Kidney epithelial cell (primary cell): ENCODE results near the gene IMPDH1. TPM values are rescaled to one million over a fixed set of nuclear protein-coding genes. Genes with fewer than 3 reads are reported as not detected.

Experiments
- DNase-seq: peaks from one replicate; pipeline ENCODE4 v3.0.0-alpha.2; 2010; ENCODE audit warnings: low read depth
- H3K27me3 ChIP-seq: 2 replicates; pipeline ENCODE4 v1.6.0; 2011; ENCODE audit warnings: low read length; ENCODE audit not compliant: control insufficient read depth, insufficient read depth
- H3K36me3 ChIP-seq: 2 replicates; pipeline ENCODE4 v1.5.1; 2011; ENCODE audit warnings: low read length; ENCODE audit not compliant: control insufficient read depth, insufficient read depth
- H3K4me3 ChIP-seq: 2 replicates; pipeline ENCODE4 v1.5.1; 2011; ENCODE audit warnings: low read depth, mild to moderate bottlenecking, control low read depth, low read length
- total RNA-seq: library from RNA; depleted of rRNA; stranded (reverse); fragments of >200 nt; gene quantifications from 2 replicates; pipeline ENCODE4 v1.2.3, GENCODE V29; 2015
- TF ChIP-seq, protein P1 (sequence below): IDR thresholded peaks from 2 replicates; pipeline ENCODE4 v1.5.1; 2011; ENCODE audit warnings: mild to moderate bottlenecking, moderate library complexity, low read length, control low read depth, inconsistent platforms; ENCODE audit not compliant: insufficient read depth, poor library complexity, severe bottlenecking

IMPDH1 gene
- total RNA-seq, 1 donor from 2014 or later, result 44.0 TPM

DNA sequence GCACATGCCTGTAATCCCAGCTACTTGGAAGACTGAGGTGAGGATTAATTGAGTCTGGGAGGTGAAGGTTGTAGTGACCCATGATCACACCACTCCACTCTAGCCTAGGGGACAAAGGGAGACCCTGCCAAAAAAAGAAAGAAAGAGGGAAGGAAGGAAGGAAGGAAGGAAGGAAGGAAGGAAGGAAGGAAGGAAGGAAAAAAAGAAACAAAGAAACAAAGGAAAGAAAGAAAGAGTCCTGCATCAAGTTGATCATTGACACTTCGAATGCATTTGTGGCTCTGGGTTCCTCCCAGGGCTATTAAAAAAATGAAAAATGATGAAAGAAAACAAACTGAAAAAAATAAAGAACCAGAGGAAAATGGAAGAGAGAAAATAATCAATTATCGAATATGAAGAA is 44.4 kb downstream of the IMPDH1 start:
- H3K4me3 ChIP-seq, result no peak overlapping the region
- DNase-seq, result no peak
- H3K36me3 ChIP-seq, result no peaks in the 10 kb centered on the region
- H3K27me3 ChIP-seq, result peaks cover 33% of the 10 kb centered on the region
- TF ChIP-seq, protein P1, sequence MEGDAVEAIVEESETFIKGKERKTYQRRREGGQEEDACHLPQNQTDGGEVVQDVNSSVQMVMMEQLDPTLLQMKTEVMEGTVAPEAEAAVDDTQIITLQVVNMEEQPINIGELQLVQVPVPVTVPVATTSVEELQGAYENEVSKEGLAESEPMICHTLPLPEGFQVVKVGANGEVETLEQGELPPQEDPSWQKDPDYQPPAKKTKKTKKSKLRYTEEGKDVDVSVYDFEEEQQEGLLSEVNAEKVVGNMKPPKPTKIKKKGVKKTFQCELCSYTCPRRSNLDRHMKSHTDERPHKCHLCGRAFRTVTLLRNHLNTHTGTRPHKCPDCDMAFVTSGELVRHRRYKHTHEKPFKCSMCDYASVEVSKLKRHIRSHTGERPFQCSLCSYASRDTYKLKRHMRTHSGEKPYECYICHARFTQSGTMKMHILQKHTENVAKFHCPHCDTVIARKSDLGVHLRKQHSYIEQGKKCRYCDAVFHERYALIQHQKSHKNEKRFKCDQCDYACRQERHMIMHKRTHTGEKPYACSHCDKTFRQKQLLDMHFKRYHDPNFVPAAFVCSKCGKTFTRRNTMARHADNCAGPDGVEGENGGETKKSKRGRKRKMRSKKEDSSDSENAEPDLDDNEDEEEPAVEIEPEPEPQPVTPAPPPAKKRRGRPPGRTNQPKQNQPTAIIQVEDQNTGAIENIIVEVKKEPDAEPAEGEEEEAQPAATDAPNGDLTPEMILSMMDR, result no peak

DNA sequence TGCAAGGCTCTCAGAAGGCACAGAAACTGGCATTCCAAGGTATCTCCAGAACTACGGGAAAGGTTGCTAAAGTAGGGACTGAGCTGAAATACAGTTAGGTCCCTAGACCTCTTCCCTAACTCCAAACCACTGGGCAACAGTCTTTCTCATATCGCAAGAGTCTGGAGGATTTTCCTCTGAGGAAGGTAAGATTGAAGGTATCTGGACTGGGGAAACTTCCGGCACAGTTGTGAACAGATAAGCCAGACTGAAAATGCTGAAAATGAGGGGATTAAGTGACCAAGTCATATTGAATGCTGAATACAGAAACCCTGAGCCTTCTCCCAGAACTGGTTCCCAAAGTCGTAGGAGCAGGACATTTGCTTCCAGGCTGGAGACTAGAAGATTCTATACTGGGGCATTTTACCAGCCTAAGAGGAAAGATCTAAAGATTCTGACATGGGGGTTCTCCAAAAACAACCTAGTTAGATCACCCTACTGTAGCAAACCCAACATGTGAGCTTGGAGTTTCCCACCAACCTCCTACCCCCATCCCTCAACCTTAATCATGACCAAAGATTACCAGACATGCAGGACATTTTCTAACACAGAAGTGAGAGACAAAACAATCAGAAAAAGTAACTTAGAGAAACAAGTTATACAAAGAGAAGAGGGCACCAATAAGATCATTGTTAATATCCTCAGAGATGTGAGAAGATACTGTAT is 45.5 kb downstream of the IMPDH1 start:
- Histone ChIP-seq H3K4me3 (no peak overlapping the region), H3K27me3 (peaks cover 44% of the 10 kb centered on the region), H3K36me3 (no peaks in the 10 kb centered on the region)
- TF ChIP-seq, protein P1, result no peak
- DNase-seq, result no peak

- TF ChIP-seq, protein P1, result no peak
- no peaks in the 10 kb centered on the region for H3K36me3 ChIP-seq
Observed at GRCh38 chr7:128363261-128363721, 46.5 kb downstream of the IMPDH1 start.

DNA sequence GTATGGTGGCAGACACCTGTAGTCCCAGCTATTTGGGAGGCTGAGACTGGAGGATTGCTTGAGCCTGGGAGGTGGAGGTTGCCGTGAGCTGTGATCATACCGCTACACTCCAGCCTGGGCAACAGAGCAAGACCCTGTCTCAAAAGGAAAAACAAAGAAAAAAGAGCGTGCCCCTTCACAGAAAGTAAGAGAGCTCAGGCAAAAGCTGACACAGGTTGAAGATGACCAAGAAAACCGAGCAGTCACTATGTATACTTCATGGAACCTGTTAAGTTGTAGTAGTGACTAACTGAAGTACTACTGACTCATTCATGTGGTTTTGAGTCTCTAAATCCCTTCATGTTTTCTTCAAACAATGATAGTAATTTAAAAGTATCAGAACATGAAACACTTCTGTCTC is 47.1 kb downstream of the IMPDH1 start:
- DNase-seq, result no peak
- Histone ChIP-seq H3K27me3 (peaks cover 59% of the 10 kb centered on the region), H3K36me3 (no peaks in the 10 kb centered on the region), H3K4me3 (no peak overlapping the region)
- TF ChIP-seq, protein P1, result no peak

More at GRCh38 chr7:128363261-128363721, 46.5 kb downstream of the IMPDH1 start:
- no peak overlapping the region for H3K4me3 ChIP-seq
- peaks cover 53% of the 10 kb centered on the region for H3K27me3 ChIP-seq
- DNase-seq, result no peak

DNA sequence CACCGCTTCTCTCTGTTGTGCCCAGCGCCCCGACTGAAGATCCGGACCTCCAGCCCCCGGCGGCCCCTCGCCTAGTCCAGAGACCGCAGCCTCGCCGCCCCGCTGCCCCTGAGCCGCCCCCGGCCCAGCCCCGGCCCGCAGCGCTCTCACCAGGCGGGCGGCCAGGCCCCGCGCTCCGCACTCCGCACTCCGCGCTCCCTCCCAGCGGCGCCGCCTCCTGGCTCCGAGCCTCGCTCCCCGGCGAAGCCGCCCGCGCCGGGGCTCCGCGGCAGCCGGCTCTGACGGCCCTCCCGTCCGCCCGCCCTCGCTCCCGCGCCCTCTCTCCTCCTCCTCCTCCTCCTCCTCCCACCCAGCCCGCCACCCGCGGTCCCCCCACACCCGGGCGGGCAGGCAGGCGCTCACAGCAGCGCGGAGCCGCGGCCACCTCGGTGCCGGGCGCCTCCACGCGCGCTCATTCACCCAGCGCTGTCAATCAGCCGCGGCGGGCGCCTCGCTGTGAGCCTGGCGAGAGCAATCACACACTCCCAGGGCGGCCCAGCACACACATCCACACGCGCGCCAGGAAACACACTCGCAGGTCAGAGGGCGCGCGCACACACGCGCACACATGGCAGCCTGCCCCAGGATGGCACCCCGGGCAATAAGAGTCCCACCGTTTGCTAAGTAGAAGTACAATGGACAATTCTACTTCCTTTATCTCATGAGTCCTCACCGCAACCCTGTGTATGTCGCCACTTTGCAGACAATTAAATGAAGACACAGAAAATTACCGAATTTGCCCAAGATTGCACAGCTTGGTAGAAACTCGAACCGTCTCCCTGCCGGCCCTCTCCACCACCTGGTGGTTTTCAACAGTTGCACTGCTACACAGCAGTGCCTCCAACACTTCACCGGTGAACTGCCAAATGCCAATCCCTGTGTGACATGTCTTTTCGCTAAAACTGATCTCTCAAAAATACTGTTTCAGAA is 48.1 kb downstream of the IMPDH1 start, which contains the start of gene PRRT4:
Gene PRRT4 (minus strand): TSS at position 280 of the 969 bp plus-strand sequence.
- Histone ChIP-seq H3K36me3 (no peaks in the 10 kb centered on the region), H3K4me3 (peak within 1 kb of the TSS; percentile 26), H3K27me3 (peaks cover 62% of the 10 kb centered on the region)
- no peak for DNase-seq
- TF ChIP-seq, protein P1, result no peak
